Neuronal stem cell (in vitro differentiated cells): ENCODE results near the gene ZNF493. TPM values are rescaled to one million over a fixed set of nuclear protein-coding genes. Genes with fewer than 3 reads are reported as not detected.

Experiments used
- DNase-seq: peaks from one replicate; pipeline ENCODE4 v3.0.0-alpha.2; 2013; ENCODE audit warnings: low spot score
- H2AFZ ChIP-seq: one replicate; pipeline ENCODE4 v1.6.1; 2013; ENCODE audit warnings: mild to moderate bottlenecking, low read length, inconsistent platforms
- H2AK5ac ChIP-seq: 2 replicates; pipeline ENCODE4 v1.6.1; 2013; ENCODE audit warnings: low read depth, mild to moderate bottlenecking, inconsistent platforms, low read length, moderate library complexity, mixed read lengths
- H2BK120ac ChIP-seq: 2 replicates; pipeline ENCODE4 v1.6.1; 2013; ENCODE audit warnings: low read depth, mild to moderate bottlenecking, inconsistent platforms, low read length, moderate library complexity, mixed read lengths
- H2BK12ac ChIP-seq: one replicate; pipeline ENCODE4 v1.6.1; 2013; ENCODE audit warnings: low read length, inconsistent platforms
- H2BK15ac ChIP-seq: 2 replicates; pipeline ENCODE4 v1.6.1; 2013; ENCODE audit warnings: mild to moderate bottlenecking, low read length, inconsistent platforms, mixed read lengths
- H2BK5ac ChIP-seq: one replicate; pipeline ENCODE4 v1.6.1; 2013; ENCODE audit warnings: inconsistent platforms, mild to moderate bottlenecking, low read length, moderate library complexity
- H3K14ac ChIP-seq: one replicate; pipeline ENCODE4 v1.6.1; 2013; ENCODE audit warnings: low read length, inconsistent platforms
- H3K18ac ChIP-seq: 2 replicates; pipeline ENCODE4 v1.6.1; 2013; ENCODE audit warnings: low read length, inconsistent platforms
- H3K23ac ChIP-seq: 2 replicates; pipeline ENCODE4 v1.6.1; 2013; ENCODE audit warnings: low read depth, mild to moderate bottlenecking, mixed read lengths, low read length, inconsistent platforms; ENCODE audit not compliant: poor library complexity
- H3K27ac ChIP-seq: replicated peaks from 3 replicates; pipeline ENCODE4 v1.5.1; 2013; ENCODE audit warnings: low read length, inconsistent platforms
- H3K27me3 ChIP-seq, 3 experiments: 2 replicates each; pipeline ENCODE4 v1.6.1; 2013; ENCODE audit warnings: low read length in 3 of 3, mild to moderate bottlenecking in 2 of 3, inconsistent platforms in 1 of 3, low read depth in 1 of 3, mixed read lengths in 1 of 3, moderate library complexity in 1 of 3; ENCODE audit not compliant: control insufficient read depth in 3 of 3, insufficient read depth in 3 of 3
- H3K36me3 ChIP-seq, 2 donors: replicated peaks in 1 of 2; 2 replicates each; pipeline ENCODE4 v1.6.1; 2013; ENCODE audit warnings: low read length in 2 of 2; ENCODE audit not compliant: control insufficient read depth in 2 of 2, insufficient read depth in 2 of 2
- H3K4ac ChIP-seq: 2 replicates; pipeline ENCODE4 v1.6.1; 2013; ENCODE audit warnings: inconsistent platforms, mild to moderate bottlenecking, low read length, moderate library complexity
- H3K4me1 ChIP-seq, 2 donors: 1 replicate in 1 of 2; 2 replicates in 1 of 2; pipeline ENCODE4 v1.6.1; 2013; ENCODE audit warnings: low read length in 2 of 2, low read depth in 1 of 2; ENCODE audit not compliant: control insufficient read depth in 2 of 2, insufficient read depth in 1 of 2
- H3K4me2 ChIP-seq: one replicate; pipeline ENCODE4 v1.6.1; 2013; ENCODE audit warnings: mild to moderate bottlenecking, low read length, inconsistent platforms; ENCODE audit not compliant: insufficient read depth, poor library complexity, severe bottlenecking
- H3K4me3 ChIP-seq, 2 donors: 2 replicates each; pipeline ENCODE4 v1.5.1; 2013; ENCODE audit warnings: low read length in 2 of 2, mild to moderate bottlenecking in 2 of 2, inconsistent platforms in 1 of 2, moderate library complexity in 1 of 2
- H3K79me1 ChIP-seq: one replicate; pipeline ENCODE4 v1.6.1; 2013; ENCODE audit warnings: low read depth, mild to moderate bottlenecking, inconsistent platforms, low read length, moderate library complexity
- H3K9ac ChIP-seq: one replicate; pipeline ENCODE4 v1.6.1; 2013; ENCODE audit warnings: mild to moderate bottlenecking, low read depth, low read length, inconsistent platforms; ENCODE audit not compliant: poor library complexity
- H3K9me3 ChIP-seq, 2 donors: replicated peaks in 1 of 2; 2 replicates each; pipeline versions ENCODE3 to v1.6.1; 2013; ENCODE audit warnings: low read length in 2 of 2, mild to moderate bottlenecking in 2 of 2, inconsistent platforms in 1 of 2, low read depth in 1 of 2, mixed read lengths in 1 of 2, moderate library complexity in 1 of 2; ENCODE audit not compliant: control insufficient read depth in 2 of 2, insufficient read depth in 1 of 2
- H4K8ac ChIP-seq: one replicate; pipeline ENCODE4 v1.6.1; 2013; ENCODE audit warnings: low read depth, mild to moderate bottlenecking, inconsistent platforms, low read length, moderate library complexity
- H4K91ac ChIP-seq: one replicate; pipeline ENCODE4 v1.6.1; 2013; ENCODE audit warnings: low read length, low read depth, mild to moderate bottlenecking, inconsistent platforms; ENCODE audit not compliant: poor library complexity
- WGBS, 2 donors: extraction: QIAGEN DNeasy Blood & Tissue Kit; methylation state at CpG; one replicate each; pipeline ENCODE4 v1.1.7; 2013; ENCODE audit warnings: missing lambda C conversion rate in 2 of 2, mixed read lengths in 1 of 2; ENCODE audit not compliant: insufficient read length in 2 of 2, insufficient replicate concordance in 1 of 2; ENCODE audit errors: extremely low coverage in 2 of 2; 5-methylcytosine and 5-hydroxymethylcytosine counted together
- polyA plus RNA-seq, 2 experiments: library from polyadenylated mRNA; stranded (reverse); fragments of 200-250 nt; gene quantifications; one replicate each; pipeline ENCODE4 v1.2.3, GENCODE V29; 2013

The ZNF493 gene
- 11.9 TPM for polyA plus RNA-seq (2013, experiment 1 of 2)
- 12.7 TPM for polyA plus RNA-seq (2013, experiment 2 of 2)

- DNase-seq, result peak; percentile 91
- no peak within 1 kb of the TSS for H2BK15ac ChIP-seq
- no peak within 1 kb of the TSS for H4K8ac ChIP-seq
- no peak within 1 kb of the TSS for H2BK120ac ChIP-seq
- no CpG with 5 or more reads among the region's 31 CpGs for WGBS, 2 donors
- H3K4me3 ChIP-seq, result peak within 1 kb of the TSS; percentile 91 to 96
- H3K14ac ChIP-seq, result no peak within 1 kb of the TSS
- H3K27me3 ChIP-seq, result no peaks in the 10 kb centered on the region
- peak within 1 kb of the TSS; percentile 61 for H2AK5ac ChIP-seq
- H3K27ac ChIP-seq, result peak within 1 kb of the TSS; percentile 62
- no peak within 1 kb of the TSS for H3K4ac ChIP-seq
- H2BK5ac ChIP-seq, result no peak within 1 kb of the TSS
- peak within 1 kb of the TSS; percentile 76 for H3K18ac ChIP-seq
- no peak within 1 kb of the TSS for H3K23ac ChIP-seq
- no peak within 1 kb of the TSS for H2BK12ac ChIP-seq
- H3K36me3 ChIP-seq, result peaks cover 0 to 33% of the 10 kb centered on the region in 2 donors
- no peaks in the 10 kb centered on the region for H3K4me1 ChIP-seq
- peak within 1 kb of the TSS; percentile 75 for H3K9ac ChIP-seq
- no peak within 1 kb of the TSS for H4K91ac ChIP-seq
- no peaks in the 10 kb centered on the region for H3K79me1 ChIP-seq
- H3K4me2 ChIP-seq, result peak within 1 kb of the TSS; percentile 43
- H2AFZ ChIP-seq, result peak within 1 kb of the TSS; percentile 96
- peaks cover 4 to 38% of the 10 kb centered on the region in 2 donors for H3K9me3 ChIP-seq
Observed at GRCh38 chr19:21396893-21397572, at the start of gene ZNF493. Gene ZNF493, plus strand, starts transcription at chr19:21397133. Its CDS starts 105 bp downstream, at chr19:21397238.

- Histone ChIP-seq H3K4me2 (no peak overlapping the region), H4K91ac (no peak overlapping the region), H2AFZ (no peak overlapping the region), H2BK15ac (no peak overlapping the region), H3K4ac (no peak overlapping the region), H3K4me1 (no peaks in the 10 kb centered on the region), H3K23ac (no peak overlapping the region), H3K79me1 (no peaks in the 10 kb centered on the region), H3K9me3 (peaks cover 0 to 9% of the 10 kb centered on the region in 2 donors), H2BK120ac (no peak overlapping the region), H3K9ac (no peak overlapping the region), H2BK5ac (no peak overlapping the region), H3K27ac (no peak overlapping the region), H3K14ac (no peak overlapping the region), H2BK12ac (no peak overlapping the region), H3K36me3 (no peaks in the 10 kb centered on the region), H4K8ac (no peak overlapping the region), H3K27me3 (no peaks in the 10 kb centered on the region), H2AK5ac (no peak overlapping the region), H3K18ac (no peak overlapping the region), H3K4me3 (no peak overlapping the region)
- WGBS, 2 donors, result no CpG with 5 or more reads among the region's 2 CpGs
- no peak for DNase-seq
Observed at GRCh38 chr19:21352830-21353229, 44.1 kb upstream of the ZNF493 start.

GRCh38 chr19:21358768-21359451 is 38.0 kb upstream of the ZNF493 start, which contains the start of gene ZNF738:
Gene ZNF738, plus strand, starts transcription at chr19:21359000. Its CDS starts 141 bp downstream, at chr19:21359141.
- no CpG with 5 or more reads among the region's 36 CpGs for WGBS, 2 donors
- Histone ChIP-seq H3K4ac (no peak within 1 kb of the TSS), H3K4me1 (no peaks in the 10 kb centered on the region), H3K27me3 (no peaks in the 10 kb centered on the region), H3K36me3 (peaks cover 17 to 40% of the 10 kb centered on the region in 2 donors), H3K9ac (peak within 1 kb of the TSS; percentile 93), H3K4me2 (peak within 1 kb of the TSS; percentile 45), H2BK5ac (peak within 1 kb of the TSS; percentile 87), H2BK15ac (no peak within 1 kb of the TSS), H2BK12ac (peak within 1 kb of the TSS; percentile 22), H2AK5ac (peak within 1 kb of the TSS; percentile 56), H4K8ac (peak within 1 kb of the TSS; percentile 92), H3K23ac (no peak within 1 kb of the TSS), H3K14ac (peak within 1 kb of the TSS; percentile 71), H3K4me3 (peak within 1 kb of the TSS; percentile 73 to 90), H3K27ac (peak within 1 kb of the TSS; percentile 95), H2AFZ (peak within 1 kb of the TSS; percentile 78), H3K9me3 (peaks cover 8 to 50% of the 10 kb centered on the region in 2 donors), H2BK120ac (no peak within 1 kb of the TSS), H3K79me1 (peaks cover 2% of the 10 kb centered on the region), H3K18ac (peak within 1 kb of the TSS; percentile 99), H4K91ac (peak within 1 kb of the TSS; percentile 92)
- DNase-seq, result peak; percentile 96

GRCh38 chr19:21362291-21362690 is 34.6 kb upstream of the ZNF493 start:
- no peak for DNase-seq
- Histone ChIP-seq H3K9me3 (peaks cover 12 to 75% of the 10 kb centered on the region in 2 donors), H2AFZ (no peak overlapping the region), H4K91ac (no peak overlapping the region), H3K4me2 (no peak overlapping the region), H2AK5ac (no peak overlapping the region), H3K27me3 (no peaks in the 10 kb centered on the region), H3K9ac (no peak overlapping the region), H2BK12ac (no peak overlapping the region), H3K18ac (no peak overlapping the region), H3K79me1 (peaks cover 2% of the 10 kb centered on the region), H2BK15ac (no peak overlapping the region), H3K4ac (no peak overlapping the region), H2BK120ac (no peak overlapping the region), H3K36me3 (peaks cover 32 to 74% of the 10 kb centered on the region in 2 donors), H3K4me1 (no peaks in the 10 kb centered on the region), H3K23ac (no peak overlapping the region), H4K8ac (no peak overlapping the region), H3K27ac (no peak overlapping the region), H2BK5ac (no peak overlapping the region), H3K14ac (no peak overlapping the region), H3K4me3 (no peak overlapping the region)
- WGBS, 2 donors, result no CpG with 5 or more reads among the region's 3 CpGs
